H9 (cell line): ENCODE results near the gene MYF6. TPM values are rescaled to one million over a fixed set of nuclear protein-coding genes. Genes with fewer than 3 reads are reported as not detected.

Source experiments
- DNase-seq: peaks from one replicate; pipeline ENCODE4 v3.0.0-alpha.2; 2017
- H2AFZ ChIP-seq: one replicate; pipeline ENCODE4 v1.6.1; 2013; ENCODE audit warnings: mild to moderate bottlenecking, low read length, control low read depth, moderate library complexity
- H2AK5ac ChIP-seq: 2 replicates; pipeline ENCODE4 v1.6.1; 2013; ENCODE audit warnings: low read length, control low read depth, mixed read lengths; ENCODE audit not compliant: insufficient read length
- H2BK120ac ChIP-seq: one replicate; pipeline ENCODE4 v1.6.1; 2013; ENCODE audit warnings: low read depth, mild to moderate bottlenecking, low read length, control low read depth, inconsistent platforms; ENCODE audit not compliant: poor library complexity, severe bottlenecking
- H2BK12ac ChIP-seq: 2 replicates; pipeline ENCODE4 v1.6.1; 2013; ENCODE audit warnings: low read length, control low read depth, mixed read lengths, low read depth; ENCODE audit not compliant: insufficient read length
- H2BK15ac ChIP-seq: 2 replicates; pipeline ENCODE4 v1.6.1; 2013; ENCODE audit warnings: low read depth, low read length, control low read depth
- H2BK20ac ChIP-seq: one replicate; pipeline ENCODE4 v1.6.1; 2013; ENCODE audit warnings: low read depth, mild to moderate bottlenecking, low read length, control low read depth, inconsistent platforms; ENCODE audit not compliant: poor library complexity, severe bottlenecking
- H2BK5ac ChIP-seq: 2 replicates; pipeline ENCODE4 v1.6.1; 2013; ENCODE audit warnings: low read length, control low read depth, mixed read lengths; ENCODE audit not compliant: insufficient read length
- H3K14ac ChIP-seq: 2 replicates; pipeline ENCODE4 v1.6.1; 2013; ENCODE audit warnings: low read length, control low read depth; ENCODE audit not compliant: insufficient read depth
- H3K18ac ChIP-seq: 2 replicates; pipeline ENCODE4 v1.6.1; 2013; ENCODE audit warnings: low read depth, mild to moderate bottlenecking, mixed read lengths, low read length, control low read depth; ENCODE audit not compliant: insufficient read length
- H3K23ac ChIP-seq: 2 replicates; pipeline ENCODE4 v1.6.1; 2013; ENCODE audit warnings: low read length, control low read depth, mixed read lengths, low read depth; ENCODE audit not compliant: insufficient read length
- H3K23me2 ChIP-seq: 2 replicates; pipeline ENCODE4 v1.6.1; 2013; ENCODE audit warnings: low read depth, mild to moderate bottlenecking, mixed read lengths, low read length, control low read depth; ENCODE audit not compliant: insufficient read length, poor library complexity, severe bottlenecking
- H3K27ac ChIP-seq: 2 replicates; pipeline ENCODE4 v1.5.1; 2013; ENCODE audit warnings: low read length, control low read depth, mixed read lengths, low read depth; ENCODE audit not compliant: insufficient read length
- H3K27me3 ChIP-seq: 2 replicates; pipeline ENCODE4 v1.6.1; 2013; ENCODE audit warnings: low read length, control low read depth, inconsistent platforms; ENCODE audit not compliant: insufficient read depth
- H3K4ac ChIP-seq: 2 replicates; pipeline ENCODE4 v1.6.1; 2013; ENCODE audit warnings: low read depth, mild to moderate bottlenecking, control low read depth, inconsistent platforms, low read length, moderate library complexity
- H3K4me1 ChIP-seq: 2 replicates; pipeline ENCODE4 v1.6.1; 2013; ENCODE audit warnings: low read length, control low read depth, inconsistent platforms; ENCODE audit not compliant: insufficient read depth
- H3K4me2 ChIP-seq: 2 replicates; pipeline ENCODE4 v1.6.1; 2013; ENCODE audit warnings: low read length, control low read depth, mixed read lengths; ENCODE audit not compliant: insufficient read length, insufficient read depth
- H3K56ac ChIP-seq: 2 replicates; pipeline ENCODE4 v1.6.1; 2013; ENCODE audit warnings: low read depth, mild to moderate bottlenecking, mixed read lengths, low read length, control low read depth; ENCODE audit not compliant: insufficient read length
- H3K79me1 ChIP-seq: 2 replicates; pipeline ENCODE4 v1.6.1; 2013; ENCODE audit warnings: low read depth, mild to moderate bottlenecking, moderate library complexity, low read length, control low read depth, inconsistent platforms; ENCODE audit not compliant: insufficient read depth, poor library complexity, severe bottlenecking
- H3K79me2 ChIP-seq: 2 replicates; pipeline ENCODE4 v1.6.1; 2013; ENCODE audit warnings: low read length, control low read depth, inconsistent platforms; ENCODE audit not compliant: insufficient read depth
- H3K9ac ChIP-seq: 2 replicates; pipeline ENCODE4 v1.6.1; 2013; ENCODE audit warnings: low read length, control low read depth, mixed read lengths; ENCODE audit not compliant: insufficient read length; ENCODE audit errors: extremely low read depth
- H3K9me3 ChIP-seq: one replicate; pipeline ENCODE4 v1.6.1; 2013; ENCODE audit warnings: low read depth, low read length, inconsistent platforms; ENCODE audit not compliant: control insufficient read depth
- H3T11ph ChIP-seq: one replicate; pipeline ENCODE4 v1.6.1; 2013; ENCODE audit warnings: mild to moderate bottlenecking, low read length, control low read depth, inconsistent platforms
- H4K20me1 ChIP-seq: one replicate; pipeline ENCODE4 v1.6.1; 2013; ENCODE audit not compliant: control insufficient read depth, insufficient read length, insufficient read depth
- H4K5ac ChIP-seq: 2 replicates; pipeline ENCODE4 v1.6.1; 2013; ENCODE audit warnings: low read depth, mild to moderate bottlenecking, mixed read lengths, low read length, control low read depth; ENCODE audit not compliant: insufficient read length
- H4K8ac ChIP-seq: replicated peaks from 2 replicates; pipeline ENCODE4 v1.6.1; 2013; ENCODE audit warnings: low read length, control low read depth, mixed read lengths, low read depth; ENCODE audit not compliant: insufficient read length
- H4K91ac ChIP-seq: 2 replicates; pipeline ENCODE4 v1.6.1; 2013; ENCODE audit warnings: low read depth, mild to moderate bottlenecking, moderate library complexity, mixed read lengths, low read length, control low read depth; ENCODE audit not compliant: insufficient read length
- H3K27ac Mint-ChIP-seq, 3 experiments: 2 replicates in 2 of 3; 3 replicates in 1 of 3; pipeline ENCODE4 v1.8.0; 2020 to 2021; ENCODE audit warnings: mixed read lengths in 3 of 3, mild to moderate bottlenecking in 1 of 3, moderate library complexity in 1 of 3
- H3K27me3 Mint-ChIP-seq: 2 replicates; pipeline ENCODE4 v1.8.0; 2021; ENCODE audit warnings: low read depth, mild to moderate bottlenecking, moderate library complexity, mixed read lengths
- H3K36me3 Mint-ChIP-seq, 3 experiments: 2 replicates in 2 of 3; 3 replicates in 1 of 3; pipeline ENCODE4 v1.8.0; 2020 to 2021; ENCODE audit warnings: low read depth in 3 of 3, mixed read lengths in 3 of 3; ENCODE audit not compliant: insufficient read depth in 1 of 3
- H3K4me1 Mint-ChIP-seq, 2 experiments: 2 replicates each; pipeline ENCODE4 v1.8.0; 2020; ENCODE audit warnings: mixed read lengths in 2 of 2
- H3K4me3 Mint-ChIP-seq, 2 experiments: 2 replicates in 1 of 2; 3 replicates in 1 of 2; pipeline ENCODE4 v1.8.0; 2020 to 2021; ENCODE audit warnings: mild to moderate bottlenecking in 2 of 2, mixed read lengths in 2 of 2, moderate library complexity in 1 of 2
- H3K9me3 Mint-ChIP-seq, 2 experiments: 2 replicates in 1 of 2; 3 replicates in 1 of 2; pipeline ENCODE4 v1.8.0; 2020; ENCODE audit warnings: mild to moderate bottlenecking in 2 of 2, mixed read lengths in 2 of 2, moderate library complexity in 1 of 2
- WGBS: extraction: QIAGEN DNeasy Blood & Tissue Kit; methylation state at CpG from one replicate; pipeline ENCODE4 v1.1.7; 2013; ENCODE audit warnings: missing lambda C conversion rate, low lambda C conversion rate, mixed read lengths; ENCODE audit not compliant: insufficient read length; ENCODE audit errors: extremely low coverage; 5-methylcytosine and 5-hydroxymethylcytosine counted together
- total RNA-seq: library from RNA; stranded (reverse); gene quantifications from 2 replicates; pipeline ENCODE4 v1.2.1, GENCODE V29; 2021
- TF ChIP-seq, protein P1 (sequence below): fragments of 200-600 bp; sonication (generic); conservative IDR thresholded peaks from 3 replicates; pipeline ENCODE4 v1.8.0; 2021; ENCODE audit warnings: antibody characterized with exemption, mild to moderate bottlenecking

Gene MYF6
- total RNA-seq, 1 experiment from 2014 or later, result not detected

DNA sequence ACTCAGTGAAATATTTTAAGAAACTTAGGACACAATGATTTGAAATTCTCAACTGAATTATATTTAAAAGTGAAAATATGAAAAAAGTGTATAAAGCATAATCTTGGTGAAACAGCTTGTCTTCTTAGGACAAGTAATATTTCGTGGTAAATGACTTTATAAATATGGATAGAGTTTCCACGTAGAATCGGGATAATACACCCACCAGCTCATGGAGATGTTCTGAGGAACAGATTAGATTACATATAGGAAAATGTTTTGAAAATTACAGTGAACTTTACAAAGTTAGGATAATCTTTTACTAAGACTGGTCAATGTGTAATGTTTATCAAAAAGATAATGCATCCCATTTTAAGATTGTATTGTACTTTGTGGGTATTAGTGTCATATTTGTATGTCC lies 25.6 kb upstream of the MYF6 start:
- H3K27ac ChIP-seq, result no peak overlapping the region
- H3K9me3 Mint-ChIP-seq, result peaks cover 0 to 2% of the 10 kb centered on the region in 2 experiments; a peak in 1 of 5 replicates
- H2BK20ac ChIP-seq, result no peak overlapping the region
- H2AK5ac ChIP-seq, result no peak overlapping the region
- no peaks in the 10 kb centered on the region for H3K79me1 ChIP-seq
- no peak overlapping the region for H2BK5ac ChIP-seq
- no peak overlapping the region for H3K18ac ChIP-seq
- no peak overlapping the region for H3K56ac ChIP-seq
- no peak overlapping the region for H3K14ac ChIP-seq
- no peak for DNase-seq
- H3K36me3 Mint-ChIP-seq, result 0 out of 7 replicates have a peak, but pooled peaks cover 0 to 4% (median 0%) of the 10 kb centered on the region in 3 experiments
- no peak overlapping the region for H3T11ph ChIP-seq
- peaks cover 19 to 33% of the 10 kb centered on the region in 2 experiments for H3K4me1 Mint-ChIP-seq
- no CpG with 5 or more reads among the region's 3 CpGs for WGBS
- H3K27ac Mint-ChIP-seq, result peak overlapping the region in 1 of 3 experiments; percentile 62; a peak in 2 of 7 replicates
- H3K27me3 ChIP-seq, result no peaks in the 10 kb centered on the region
- H3K4me1 ChIP-seq, result peaks cover 3% of the 10 kb centered on the region; the same call in 1 of the 2 replicates
- no peak overlapping the region for H3K4ac ChIP-seq
- no peak overlapping the region for H2BK15ac ChIP-seq
- no peak overlapping the region for H3K9ac ChIP-seq
- H2BK12ac ChIP-seq, result no peak overlapping the region
- no peak overlapping the region for H3K4me2 ChIP-seq
- no peak overlapping the region for H3K23ac ChIP-seq
- H3K79me2 ChIP-seq, result no peaks in the 10 kb centered on the region
- no peak overlapping the region for H3K4me3 Mint-ChIP-seq
- H4K8ac ChIP-seq, result no peak overlapping the region
- no peak overlapping the region for H2BK120ac ChIP-seq
- TF ChIP-seq, protein P1, sequence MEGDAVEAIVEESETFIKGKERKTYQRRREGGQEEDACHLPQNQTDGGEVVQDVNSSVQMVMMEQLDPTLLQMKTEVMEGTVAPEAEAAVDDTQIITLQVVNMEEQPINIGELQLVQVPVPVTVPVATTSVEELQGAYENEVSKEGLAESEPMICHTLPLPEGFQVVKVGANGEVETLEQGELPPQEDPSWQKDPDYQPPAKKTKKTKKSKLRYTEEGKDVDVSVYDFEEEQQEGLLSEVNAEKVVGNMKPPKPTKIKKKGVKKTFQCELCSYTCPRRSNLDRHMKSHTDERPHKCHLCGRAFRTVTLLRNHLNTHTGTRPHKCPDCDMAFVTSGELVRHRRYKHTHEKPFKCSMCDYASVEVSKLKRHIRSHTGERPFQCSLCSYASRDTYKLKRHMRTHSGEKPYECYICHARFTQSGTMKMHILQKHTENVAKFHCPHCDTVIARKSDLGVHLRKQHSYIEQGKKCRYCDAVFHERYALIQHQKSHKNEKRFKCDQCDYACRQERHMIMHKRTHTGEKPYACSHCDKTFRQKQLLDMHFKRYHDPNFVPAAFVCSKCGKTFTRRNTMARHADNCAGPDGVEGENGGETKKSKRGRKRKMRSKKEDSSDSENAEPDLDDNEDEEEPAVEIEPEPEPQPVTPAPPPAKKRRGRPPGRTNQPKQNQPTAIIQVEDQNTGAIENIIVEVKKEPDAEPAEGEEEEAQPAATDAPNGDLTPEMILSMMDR, result no peak
- H2AFZ ChIP-seq, result no peak overlapping the region
- no peaks in the 10 kb centered on the region for H3K27me3 Mint-ChIP-seq
- no peak overlapping the region for H4K91ac ChIP-seq
- no peaks in the 10 kb centered on the region for H4K20me1 ChIP-seq
- H4K5ac ChIP-seq, result no peak overlapping the region
- H3K9me3 ChIP-seq, result no peaks in the 10 kb centered on the region
- no peaks in the 10 kb centered on the region for H3K23me2 ChIP-seq
